LNCaP clone FGC (cell line): ENCODE results near the gene SETD5.

Experiments used
- DNase-seq: peaks from one replicate; pipeline ENCODE4 v3.0.0-alpha.2; 2011; ENCODE audit warnings: low read depth
- H3K4me3 ChIP-seq: 2 replicates; pipeline ENCODE4 v1.5.1; 2011; ENCODE audit warnings: mild to moderate bottlenecking, low read depth, low read length, control low read depth
- TF ChIP-seq, protein P1 (sequence below): IDR thresholded peaks from 2 replicates; pipeline ENCODE4 v1.5.1; 2012; ENCODE audit warnings: mild to moderate bottlenecking; ENCODE audit not compliant: control insufficient read depth, insufficient read depth; ENCODE audit errors: extremely low read depth

The SETD5 gene

DNA sequence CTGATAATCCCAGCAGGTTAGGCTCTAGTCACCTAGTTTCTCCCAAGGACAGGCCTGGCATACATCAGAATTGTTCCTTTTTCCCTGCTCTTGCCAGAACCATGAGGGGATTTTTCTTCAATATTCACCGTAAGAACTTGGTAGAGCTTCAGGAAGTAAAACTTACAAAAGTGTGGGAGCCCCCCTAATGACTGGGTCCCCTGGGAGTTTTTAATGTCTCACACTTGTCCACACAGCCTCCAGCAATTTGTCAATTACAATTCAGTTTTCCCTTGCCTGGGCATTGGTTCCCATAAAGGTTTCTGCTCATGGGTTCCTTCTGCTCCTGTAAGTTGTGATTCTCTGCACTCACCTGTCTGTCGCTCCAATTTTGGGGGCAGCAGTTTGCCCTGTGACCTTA lies 127.7 kb downstream of the SETD5 start:
- H3K4me3 ChIP-seq = no peak overlapping the region

More for the DNA sequence above, 127.7 kb downstream of the SETD5 start:
- no peak for DNase-seq
- TF ChIP-seq, protein P1, sequence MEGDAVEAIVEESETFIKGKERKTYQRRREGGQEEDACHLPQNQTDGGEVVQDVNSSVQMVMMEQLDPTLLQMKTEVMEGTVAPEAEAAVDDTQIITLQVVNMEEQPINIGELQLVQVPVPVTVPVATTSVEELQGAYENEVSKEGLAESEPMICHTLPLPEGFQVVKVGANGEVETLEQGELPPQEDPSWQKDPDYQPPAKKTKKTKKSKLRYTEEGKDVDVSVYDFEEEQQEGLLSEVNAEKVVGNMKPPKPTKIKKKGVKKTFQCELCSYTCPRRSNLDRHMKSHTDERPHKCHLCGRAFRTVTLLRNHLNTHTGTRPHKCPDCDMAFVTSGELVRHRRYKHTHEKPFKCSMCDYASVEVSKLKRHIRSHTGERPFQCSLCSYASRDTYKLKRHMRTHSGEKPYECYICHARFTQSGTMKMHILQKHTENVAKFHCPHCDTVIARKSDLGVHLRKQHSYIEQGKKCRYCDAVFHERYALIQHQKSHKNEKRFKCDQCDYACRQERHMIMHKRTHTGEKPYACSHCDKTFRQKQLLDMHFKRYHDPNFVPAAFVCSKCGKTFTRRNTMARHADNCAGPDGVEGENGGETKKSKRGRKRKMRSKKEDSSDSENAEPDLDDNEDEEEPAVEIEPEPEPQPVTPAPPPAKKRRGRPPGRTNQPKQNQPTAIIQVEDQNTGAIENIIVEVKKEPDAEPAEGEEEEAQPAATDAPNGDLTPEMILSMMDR = no peak
